Ectodermal cell (in vitro differentiated cells): Measurements from ENCODE around the gene RAB3C. TPM values are rescaled to one million over a fixed set of nuclear protein-coding genes. Genes with fewer than 3 reads are reported as not detected.
"Not testable (repeated sequence)": the region's sequence is repeated elsewhere in the genome, so short reads cannot be mapped to it uniquely, and the experiment has no call there.

ENCODE experiments used
- H3K27ac ChIP-seq: 2 replicates; pipeline ENCODE4 v1.7.0; 2013; ENCODE audit warnings: mild to moderate bottlenecking, low read depth, low read length; ENCODE audit not compliant: insufficient read depth, poor library complexity, severe bottlenecking
- H3K27me3 ChIP-seq: 2 replicates; pipeline ENCODE4 v1.7.0; 2013; ENCODE audit warnings: mild to moderate bottlenecking, low read length; ENCODE audit not compliant: insufficient read depth, control insufficient read depth, poor library complexity, severe bottlenecking
- H3K36me3 ChIP-seq: one replicate; pipeline ENCODE4 v1.7.0; 2013; ENCODE audit warnings: low read length; ENCODE audit not compliant: control insufficient read depth, insufficient read depth
- H3K4me1 ChIP-seq: one replicate; pipeline ENCODE4 v1.7.0; 2013; ENCODE audit warnings: low read length; ENCODE audit not compliant: control insufficient read depth, insufficient read depth
- H3K4me3 ChIP-seq: 2 replicates; pipeline ENCODE4 v1.7.0; 2013; ENCODE audit warnings: low read depth, low read length, control low read depth; ENCODE audit not compliant: insufficient read depth
- H3K9me3 ChIP-seq: 2 replicates; pipeline ENCODE4 v1.7.0; 2013; ENCODE audit warnings: mild to moderate bottlenecking, low read length, moderate library complexity; ENCODE audit not compliant: control insufficient read depth
- WGBS, 2 experiments: methylation state at CpG; one replicate each; pipeline ENCODE4 v1.1.7; 2013; ENCODE audit warnings: missing lambda C conversion rate in 2 of 2; 5-methylcytosine and 5-hydroxymethylcytosine counted together
- polyA plus RNA-seq, 4 experiments: library from polyadenylated mRNA; stranded (reverse); fragments of 50-300 nt; gene quantifications; one replicate each; pipeline ENCODE4 v1.2.3, GENCODE V29; 2013

RAB3C gene
- 21.3 TPM for polyA plus RNA-seq (2013, experiment 1 of 4)
- polyA plus RNA-seq (2013, experiment 2 of 4): 14.8 TPM
- polyA plus RNA-seq (2013, experiment 3 of 4): 14.3 TPM
- 19.4 TPM for polyA plus RNA-seq (2013, experiment 4 of 4)

- Histone ChIP-seq H3K27ac (no peak within 1 kb of the TSS), H3K4me3 (peak within 1 kb of the TSS; percentile 74), H3K27me3 (peaks cover 22% of the 10 kb centered on the region), H3K4me1 (no peaks in the 10 kb centered on the region), H3K9me3 (no peaks in the 10 kb centered on the region), H3K36me3 (no peaks in the 10 kb centered on the region)
- WGBS, 2 experiments: 1% methylated on average over 43 of the region's 43 CpGs
Measured at GRCh38 chr5:58582803-58583491, at the start of gene RAB3C. RAB3C (plus strand) TSS chr5:58583075; CDS start chr5:58583209, 134 bp downstream.

- not testable (repeated sequence) for H3K9me3 ChIP-seq, H3K27me3 ChIP-seq, H3K4me1 ChIP-seq, H3K4me3 ChIP-seq, H3K36me3 ChIP-seq, H3K27ac ChIP-seq
- WGBS, 2 experiments: 91 to 96% methylated on average over 9 of the region's 9 CpGs
Measured at GRCh38 chr5:58541935-58542334, 40.9 kb upstream of the RAB3C start.

GRCh38 chr5:58542709-58543108, 40.2 kb upstream of the RAB3C start:
- no peaks in the 10 kb centered on the region for H3K27me3 ChIP-seq
- no peaks in the 10 kb centered on the region for H3K9me3 ChIP-seq
- no peaks in the 10 kb centered on the region for H3K36me3 ChIP-seq
- no peak overlapping the region for H3K27ac ChIP-seq
- WGBS, 2 experiments: 86 to 92% methylated on average over 1 of the region's 1 CpG
- no peaks in the 10 kb centered on the region for H3K4me1 ChIP-seq
- no peak overlapping the region for H3K4me3 ChIP-seq

GRCh38 chr5:58543723-58544122, 39.2 kb upstream of the RAB3C start:
- H3K27ac ChIP-seq: no peak overlapping the region
- WGBS, 2 experiments: 92 to 95% methylated on average over 2 of the region's 2 CpGs
- H3K4me1 ChIP-seq: no peaks in the 10 kb centered on the region
- H3K9me3 ChIP-seq: no peaks in the 10 kb centered on the region
- no peaks in the 10 kb centered on the region for H3K36me3 ChIP-seq
- no peak overlapping the region for H3K4me3 ChIP-seq
- H3K27me3 ChIP-seq: no peaks in the 10 kb centered on the region

GRCh38 chr5:58544195-58544594, 38.7 kb upstream of the RAB3C start:
- Histone ChIP-seq H3K27ac (no peak overlapping the region), H3K36me3 (no peaks in the 10 kb centered on the region), H3K4me3 (no peak overlapping the region), H3K9me3 (no peaks in the 10 kb centered on the region), H3K27me3 (no peaks in the 10 kb centered on the region), H3K4me1 (no peaks in the 10 kb centered on the region)
- 80 to 88% methylated on average over 1 of the region's 1 CpG for WGBS, 2 experiments

GRCh38 chr5:58544926-58545325, 37.9 kb upstream of the RAB3C start:
- Histone ChIP-seq H3K4me3 (no peak overlapping the region), H3K4me1 (no peaks in the 10 kb centered on the region), H3K9me3 (no peaks in the 10 kb centered on the region), H3K27me3 (no peaks in the 10 kb centered on the region), H3K36me3 (no peaks in the 10 kb centered on the region), H3K27ac (no peak overlapping the region)
- WGBS, 2 experiments: 92% methylated on average over 2 of the region's 2 CpGs; no CpG with 5 or more reads in 1 of the 2 experiments

- Histone ChIP-seq H3K27ac (no peak overlapping the region), H3K27me3 (no peaks in the 10 kb centered on the region), H3K36me3 (no peaks in the 10 kb centered on the region), H3K9me3 (no peaks in the 10 kb centered on the region), H3K4me3 (no peak overlapping the region), H3K4me1 (no peaks in the 10 kb centered on the region)
Measured at GRCh38 chr5:58545912-58546311, 37.0 kb upstream of the RAB3C start.

GRCh38 chr5:58548068-58548467, 34.8 kb upstream of the RAB3C start:
- Histone ChIP-seq H3K36me3 (no peaks in the 10 kb centered on the region), H3K9me3 (no peaks in the 10 kb centered on the region), H3K27ac (no peak overlapping the region), H3K27me3 (no peaks in the 10 kb centered on the region), H3K4me1 (no peaks in the 10 kb centered on the region), H3K4me3 (no peak overlapping the region)
- 93 to 100% methylated on average over 2 of the region's 2 CpGs for WGBS, 2 experiments

- Histone ChIP-seq H3K9me3 (no peaks in the 10 kb centered on the region), H3K4me1 (no peaks in the 10 kb centered on the region), H3K27ac (no peak overlapping the region), H3K4me3 (no peak overlapping the region), H3K36me3 (no peaks in the 10 kb centered on the region), H3K27me3 (no peaks in the 10 kb centered on the region)
- 100% methylated on average over 1 of the region's 1 CpG for WGBS, 2 experiments
Measured at GRCh38 chr5:58551492-58551891, 31.4 kb upstream of the RAB3C start.

GRCh38 chr5:58557665-58558338, 25.1 kb upstream of the RAB3C start:
- 87% methylated on average over 29 to 31 of the region's 32 CpGs for WGBS, 2 experiments
- not testable (repeated sequence) for H3K4me3 ChIP-seq, H3K9me3 ChIP-seq, H3K36me3 ChIP-seq, H3K27ac ChIP-seq, H3K4me1 ChIP-seq, H3K27me3 ChIP-seq
